Aorta (tissue), 5 donors: ENCODE data around the gene LSM12. TPM values are rescaled to one million over a fixed set of nuclear protein-coding genes. Genes with fewer than 3 reads are reported as not detected.
"Not testable (repeated sequence)": the region's sequence is repeated elsewhere in the genome, so short reads cannot be mapped to it uniquely, and the experiment has no call there.

ENCODE experiments used
- ATAC-seq: fragments of 200-7000 bp; cut with Tn5 transposase; one replicate; pipeline ENCODE4 v1.9.1; 2022; ENCODE audit warnings: moderate library complexity; ENCODE audit not compliant: low FRiP score
- DNase-seq, 2 donors: peaks; one replicate each; pipeline ENCODE4 v3.0.0-alpha.2; 2020
- H3K27ac ChIP-seq, 2 donors: one replicate each; pipeline ENCODE4 v1.5.1; 2013; ENCODE audit warnings: low read length in 2 of 2, mild to moderate bottlenecking in 2 of 2, moderate library complexity in 2 of 2, control low read depth in 1 of 2, inconsistent platforms in 1 of 2, low read depth in 1 of 2
- H3K27me3 ChIP-seq, 2 donors: one replicate each; pipeline ENCODE4 v1.6.1; 2013; ENCODE audit warnings: control low read depth in 1 of 2, low read length in 1 of 2, mild to moderate bottlenecking in 1 of 2, moderate library complexity in 1 of 2; ENCODE audit not compliant: insufficient read depth in 2 of 2, control insufficient read depth in 1 of 2
- H3K36me3 ChIP-seq, 2 donors: one replicate each; pipeline ENCODE4 v1.6.1; 2013; ENCODE audit warnings: control low read depth in 1 of 2, low read length in 1 of 2, mild to moderate bottlenecking in 1 of 2; ENCODE audit not compliant: insufficient read depth in 2 of 2, control insufficient read depth in 1 of 2
- H3K4me1 ChIP-seq, 2 donors: one replicate each; pipeline ENCODE4 v1.6.1; 2013; ENCODE audit warnings: low read length in 2 of 2, control low read depth in 1 of 2, mild to moderate bottlenecking in 1 of 2, moderate library complexity in 1 of 2; ENCODE audit not compliant: insufficient read depth in 2 of 2, control insufficient read depth in 1 of 2
- H3K4me3 ChIP-seq, 2 donors: one replicate each; pipeline ENCODE4 v1.5.1; 2013; ENCODE audit warnings: low read length in 2 of 2, control low read depth in 1 of 2, mild to moderate bottlenecking in 1 of 2
- H3K9me3 ChIP-seq: one replicate; pipeline ENCODE4 v1.6.1; 2013; ENCODE audit warnings: mild to moderate bottlenecking, low read length; ENCODE audit not compliant: control insufficient read depth
- WGBS, 2 donors: extraction: QIAGEN DNeasy Blood & Tissue Kit; methylation state at CpG; one replicate each; pipeline ENCODE4 v1.1.7; 2013; 5-methylcytosine and 5-hydroxymethylcytosine counted together
- intact Hi-C, 2 donors: fragments of 100-400 bp; cut with DNase I; formaldehyde crosslinking; loops; one replicate each; pipeline versions ENCODE4 v1.14.2 to v1.15.0; 2022
- polyA plus RNA-seq, 2 donors: library from polyadenylated mRNA; stranded (reverse); fragments of 200-250 nt; gene quantifications; one replicate each; pipeline ENCODE4 v1.2.3, GENCODE V29; 2013
- total RNA-seq, 2 donors: library from RNA; stranded (reverse); fragmentation: NEBNext Ultra II Directional; extraction: Animal tissue kit (Norgen Biotek cat#: 25700); gene quantifications; one replicate each; pipeline ENCODE4 v1.2.1, GENCODE V29; 2021
- donor health status: healthy with polysubstance abuse.
- donor health status: Bipolar disorder and iron deficiency.
- donor health status: DM: no; HTN: no; CAD: no.
- donor health status: DM: no; HTN: no; CAD: no.
- donor health status: DM: yes; HTN: yes; CAD: no.

LSM12 gene
- total and polyA plus RNA-seq, 4 donors, result 19.0 to 43.4 (median 28.3) TPM

- peaks cover 0 to 2% of the 10 kb centered on the region in 2 donors for H3K27me3 ChIP-seq
- no peak within 1 kb of the TSS for H3K27ac ChIP-seq
- DNase-seq, result no peak
- intact Hi-C loops, result no loop called here
- H3K4me1 ChIP-seq, result no peaks in the 10 kb centered on the region
- H3K9me3 ChIP-seq, result no peaks in the 10 kb centered on the region
- WGBS, 2 donors, result 24 to 34% methylated on average over 24 to 25 of the region's 25 CpGs
- no peak for ATAC-seq
- H3K4me3 ChIP-seq, result no peak within 1 kb of the TSS
- no peaks in the 10 kb centered on the region for H3K36me3 ChIP-seq
These were observed 62.3 kb downstream of the LSM12 start, which contains the start of gene NAGS for GRCh38 chr17:44004077-44004760. TSS of gene NAGS (plus strand) at chr17:44004622. CDS start at chr17:44004664, 42 bp downstream.

GRCh38 chr17:44002141-44002848, 64.2 kb downstream of the LSM12 start:
- DNase-seq, result no peak
- Histone ChIP-seq H3K36me3 (no peaks in the 10 kb centered on the region), H3K27me3 (peaks cover 0 to 2% of the 10 kb centered on the region in 2 donors), H3K9me3 (no peaks in the 10 kb centered on the region), H3K4me1 (no peaks in the 10 kb centered on the region), H3K27ac (no peak overlapping the region), H3K4me3 (no peak overlapping the region)
- no peak for ATAC-seq
- WGBS, 2 donors, result 58 to 62% methylated on average over 9 of the region's 9 CpGs
- intact Hi-C loops, result no loop called here

- ATAC-seq (no peak), DNase-seq (no peak)
- 90 to 96% methylated on average over 2 of the region's 2 CpGs for WGBS, 2 donors
- intact Hi-C loops, result no loop called here
- H3K4me3 ChIP-seq, result no peak overlapping the region
- H3K36me3 ChIP-seq, result no peaks in the 10 kb centered on the region
- H3K27ac ChIP-seq, result no peak overlapping the region
- no peaks in the 10 kb centered on the region for H3K9me3 ChIP-seq
- peaks cover 0 to 2% of the 10 kb centered on the region in 2 donors for H3K27me3 ChIP-seq
- no peaks in the 10 kb centered on the region for H3K4me1 ChIP-seq
These were observed 65.0 kb downstream of the LSM12 start for GRCh38 chr17:44001461-44001920.

GRCh38 chr17:44000871-44001460, 65.5 kb downstream of the LSM12 start:
- DNase-seq (no peak), ATAC-seq (no peak)
- Histone ChIP-seq H3K9me3 (no peaks in the 10 kb centered on the region), H3K36me3 (no peaks in the 10 kb centered on the region), H3K27ac (no peak overlapping the region), H3K27me3 (peaks cover 0 to 2% of the 10 kb centered on the region in 2 donors), H3K4me1 (no peaks in the 10 kb centered on the region), H3K4me3 (no peak overlapping the region)
- WGBS, 2 donors, result 77 to 78% methylated on average over 6 of the region's 6 CpGs
- intact Hi-C loops, result no loop called here

- intact Hi-C loops, result no loop called here
These were observed 66.2 kb downstream of the LSM12 start for GRCh38 chr17:44000141-44000860.

GRCh38 chr17:43999024-43999423, 67.4 kb downstream of the LSM12 start:
- H3K4me1 ChIP-seq, result no peaks in the 10 kb centered on the region
- peaks cover 0 to 2% of the 10 kb centered on the region in 2 donors for H3K27me3 ChIP-seq
- 79 to 90% methylated on average over 4 of the region's 4 CpGs for WGBS, 2 donors
- DNase-seq (no peak), ATAC-seq (no peak)
- H3K9me3 ChIP-seq, result no peaks in the 10 kb centered on the region
- intact Hi-C loops, result loop anchor here in 1 of 2 donors (10.0 kb wide), 1 partner anchor 124 kb away; no protein-coding TSS in a partner anchor
- H3K27ac ChIP-seq, result no peak overlapping the region
- H3K36me3 ChIP-seq, result no peaks in the 10 kb centered on the region
- H3K4me3 ChIP-seq, result no peak overlapping the region

More at GRCh38 chr17:44000141-44000860, 66.2 kb downstream of the LSM12 start:
- Histone ChIP-seq H3K27me3 (peaks cover 0 to 2% of the 10 kb centered on the region in 2 donors), H3K27ac (no peak overlapping the region), H3K4me3 (no peak overlapping the region), H3K4me1 (no peaks in the 10 kb centered on the region), H3K36me3 (no peaks in the 10 kb centered on the region), H3K9me3 (no peaks in the 10 kb centered on the region)
- ATAC-seq, result no peak
- WGBS, 2 donors, result 79 to 84% methylated on average over 12 of the region's 12 CpGs
- DNase-seq, result no peak

- H3K36me3 ChIP-seq, result no peaks in the 10 kb centered on the region
- 73 to 74% methylated on average over 3 of the region's 3 CpGs for WGBS, 2 donors
- no peak overlapping the region for H3K4me3 ChIP-seq
- no peaks in the 10 kb centered on the region for H3K4me1 ChIP-seq
- H3K9me3 ChIP-seq, result no peaks in the 10 kb centered on the region
- H3K27me3 ChIP-seq, result peaks cover 0 to 2% of the 10 kb centered on the region in 2 donors
- intact Hi-C loops, result loop anchor here in 1 of 2 donors (10.0 kb wide), 1 partner anchor 124 kb away; no protein-coding TSS in a partner anchor
- no peak overlapping the region for H3K27ac ChIP-seq
- ATAC-seq (no peak), DNase-seq (no peak)
These were observed 67.9 kb downstream of the LSM12 start for GRCh38 chr17:43998552-43998951.

GRCh38 chr17:43997180-43997579, 69.3 kb downstream of the LSM12 start:
- not testable (repeated sequence) for H3K36me3 ChIP-seq, H3K9me3 ChIP-seq, H3K4me1 ChIP-seq, H3K4me3 ChIP-seq, ATAC-seq, H3K27me3 ChIP-seq, H3K27ac ChIP-seq, DNase-seq
- 88% methylated on average over 5 of the region's 5 CpGs for WGBS, 2 donors
- intact Hi-C loops, result loop anchor here in 1 of 2 donors (10.0 kb wide), 1 partner anchor 122 kb away; no protein-coding TSS in a partner anchor
